GM18870 (cell line): ENCODE results near the gene TXNRD1.
"Not testable (repeated sequence)": the region's sequence is repeated elsewhere in the genome, so short reads cannot be mapped to it uniquely, and the experiment has no call there.

Source experiments
- ATAC-seq: cut with Tn5 transposase; IDR thresholded peaks from one replicate; pipeline ENCODE4 v1.9.1; 2021; ENCODE audit warnings: moderate library complexity; ENCODE audit not compliant: unreplicated experiment

The TXNRD1 gene

GRCh38 chr12:104279164-104279563 is 63.6 kb downstream of the TXNRD1 start:
- ATAC-seq = no peak

- ATAC-seq = no peak
Observed at GRCh38 chr12:104280111-104280510, 64.5 kb downstream of the TXNRD1 start.

GRCh38 chr12:104280717-104281458 is 65.3 kb downstream of the TXNRD1 start:
- ATAC-seq = no peak

- ATAC-seq = no peak
Observed at GRCh38 chr12:104281636-104282035, 66.1 kb downstream of the TXNRD1 start.

- ATAC-seq = no peak
Observed at GRCh38 chr12:104282109-104282508, 66.5 kb downstream of the TXNRD1 start.

- peak; percentile 4 for ATAC-seq
Observed at GRCh38 chr12:104285740-104286515, 70.3 kb downstream of the TXNRD1 start.

GRCh38 chr12:104286516-104287482 is 71.2 kb downstream of the TXNRD1 start:
- peak; percentile 85 for ATAC-seq

- no peak for ATAC-seq
Observed at GRCh38 chr12:104288635-104289274, 73.2 kb downstream of the TXNRD1 start.

- no peak for ATAC-seq
Observed at GRCh38 chr12:104290320-104290719, 74.7 kb downstream of the TXNRD1 start.

GRCh38 chr12:104290855-104291254 is 75.3 kb downstream of the TXNRD1 start:
- ATAC-seq = no peak

GRCh38 chr12:104291867-104292524 is 76.4 kb downstream of the TXNRD1 start:
- no peak for ATAC-seq

- no peak for ATAC-seq
Observed at GRCh38 chr12:104292872-104293794, 77.6 kb downstream of the TXNRD1 start.

- ATAC-seq = not testable (repeated sequence)
Observed at GRCh38 chr12:104294158-104294859, 78.7 kb downstream of the TXNRD1 start.

- no peak for ATAC-seq
Observed at GRCh38 chr12:104294927-104295668, 79.5 kb downstream of the TXNRD1 start.

GRCh38 chr12:104295954-104296353 is 80.4 kb downstream of the TXNRD1 start:
- ATAC-seq = no peak

- ATAC-seq = no peak
Observed at GRCh38 chr12:104296718-104297117, 81.1 kb downstream of the TXNRD1 start.

- no peak for ATAC-seq
Observed at GRCh38 chr12:104297477-104298113, 82.0 kb downstream of the TXNRD1 start.
